ENCODE data around the gene SLC38A2.
A peak's percentile ranks its signal among the peaks of the same experiment; 100 is the strongest.
"Not testable (repeated sequence)": the region's sequence is repeated elsewhere in the genome, so short reads cannot be mapped to it uniquely, and the experiment has no call there.

Gene SLC38A2

DNA sequence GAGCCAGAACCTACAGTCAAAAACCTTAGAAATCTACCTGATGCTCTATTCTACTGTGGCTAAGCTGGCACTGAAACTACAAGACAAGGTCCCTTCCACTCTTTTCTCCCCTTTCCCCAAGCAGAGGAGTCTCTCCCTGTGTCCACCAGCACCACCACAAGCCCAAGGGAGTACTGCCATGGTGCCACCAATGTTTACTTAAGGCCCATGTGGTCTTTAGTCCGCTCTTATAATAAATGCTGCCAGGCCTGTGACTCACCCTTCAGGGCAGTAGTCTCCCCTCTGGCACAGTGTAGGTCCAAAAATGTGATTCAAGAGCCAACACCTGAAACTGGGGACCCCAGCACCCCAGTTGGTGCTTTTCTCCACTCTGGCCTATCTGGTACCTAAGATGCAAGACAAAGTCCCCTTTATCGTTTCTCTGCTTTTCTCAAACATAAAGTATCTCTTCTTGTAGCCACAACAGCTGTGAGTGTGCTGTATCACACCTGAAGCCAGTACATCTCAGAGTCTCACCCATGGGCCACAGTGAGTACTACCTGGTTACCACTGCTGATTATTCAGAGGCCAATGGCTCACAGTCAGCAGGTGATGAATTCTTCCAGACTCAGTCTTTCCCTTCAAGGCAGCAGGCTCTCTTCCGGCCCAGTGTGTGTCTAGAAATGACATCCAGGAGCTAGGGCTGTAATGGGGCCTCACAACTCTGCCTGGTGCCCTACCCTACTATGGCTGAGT, 29.3 kb downstream of the SLC38A2 start:
- H3K4me3 ChIP-seq (ENCODE audit: low read depth, low read length): no peak overlapping the region
- TF ChIP-seq, protein P1, sequence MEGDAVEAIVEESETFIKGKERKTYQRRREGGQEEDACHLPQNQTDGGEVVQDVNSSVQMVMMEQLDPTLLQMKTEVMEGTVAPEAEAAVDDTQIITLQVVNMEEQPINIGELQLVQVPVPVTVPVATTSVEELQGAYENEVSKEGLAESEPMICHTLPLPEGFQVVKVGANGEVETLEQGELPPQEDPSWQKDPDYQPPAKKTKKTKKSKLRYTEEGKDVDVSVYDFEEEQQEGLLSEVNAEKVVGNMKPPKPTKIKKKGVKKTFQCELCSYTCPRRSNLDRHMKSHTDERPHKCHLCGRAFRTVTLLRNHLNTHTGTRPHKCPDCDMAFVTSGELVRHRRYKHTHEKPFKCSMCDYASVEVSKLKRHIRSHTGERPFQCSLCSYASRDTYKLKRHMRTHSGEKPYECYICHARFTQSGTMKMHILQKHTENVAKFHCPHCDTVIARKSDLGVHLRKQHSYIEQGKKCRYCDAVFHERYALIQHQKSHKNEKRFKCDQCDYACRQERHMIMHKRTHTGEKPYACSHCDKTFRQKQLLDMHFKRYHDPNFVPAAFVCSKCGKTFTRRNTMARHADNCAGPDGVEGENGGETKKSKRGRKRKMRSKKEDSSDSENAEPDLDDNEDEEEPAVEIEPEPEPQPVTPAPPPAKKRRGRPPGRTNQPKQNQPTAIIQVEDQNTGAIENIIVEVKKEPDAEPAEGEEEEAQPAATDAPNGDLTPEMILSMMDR (IDR thresholded peaks at IDR 0.05; ENCODE audit: low read depth, low read length): no peak

DNA sequence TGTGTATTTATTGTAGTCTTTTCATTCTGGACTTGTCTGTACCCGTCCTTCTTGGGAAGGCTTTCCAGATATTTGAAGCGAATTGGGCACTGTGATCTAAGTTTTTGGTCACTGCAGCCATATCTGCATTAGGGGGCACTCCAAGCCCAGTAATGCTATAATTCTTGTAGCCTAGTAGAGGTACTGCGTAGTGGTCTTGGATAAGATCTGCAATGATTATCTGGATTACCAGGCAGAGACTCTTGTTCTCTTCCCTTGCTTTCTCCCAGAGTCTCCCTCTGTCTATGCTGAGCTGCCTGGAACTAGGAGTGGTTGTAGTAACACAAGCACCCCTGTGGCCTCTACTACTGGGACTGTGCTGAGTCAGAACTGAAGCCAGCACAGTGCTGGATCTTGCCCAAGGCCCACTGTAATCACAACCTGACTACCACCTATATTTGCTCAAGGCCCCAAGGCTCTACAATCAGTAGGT, 30.0 kb downstream of the SLC38A2 start:
- H3K4me3 ChIP-seq (ENCODE audit: low read depth, low read length): no peak overlapping the region
- TF ChIP-seq, protein P1 (IDR thresholded peaks at IDR 0.05; ENCODE audit: low read depth, low read length): peak; percentile 45

DNA sequence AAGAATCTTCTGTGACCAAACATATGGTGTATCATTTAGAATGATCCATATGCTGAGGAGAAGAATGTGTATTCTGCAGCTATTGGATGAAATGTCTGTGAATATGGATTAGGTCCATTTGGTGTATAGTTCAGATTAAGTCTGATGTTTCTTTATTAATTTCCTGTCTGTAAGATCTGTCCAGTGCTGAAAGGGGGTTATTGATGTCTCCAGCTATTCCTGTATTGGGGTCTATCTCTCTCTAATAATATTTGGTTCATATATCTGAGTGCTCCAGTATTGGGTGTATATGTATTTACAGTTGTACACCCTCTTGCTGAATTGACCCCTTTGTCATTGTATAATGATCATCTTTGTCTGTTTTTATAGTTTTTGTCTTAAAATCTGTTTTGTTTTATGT, 33.5 kb downstream of the SLC38A2 start:
- H3K4me3 ChIP-seq (ENCODE audit: low read depth, low read length): no peak overlapping the region
- TF ChIP-seq, protein P1 (IDR thresholded peaks at IDR 0.05; ENCODE audit: low read depth, low read length): no peak

DNA sequence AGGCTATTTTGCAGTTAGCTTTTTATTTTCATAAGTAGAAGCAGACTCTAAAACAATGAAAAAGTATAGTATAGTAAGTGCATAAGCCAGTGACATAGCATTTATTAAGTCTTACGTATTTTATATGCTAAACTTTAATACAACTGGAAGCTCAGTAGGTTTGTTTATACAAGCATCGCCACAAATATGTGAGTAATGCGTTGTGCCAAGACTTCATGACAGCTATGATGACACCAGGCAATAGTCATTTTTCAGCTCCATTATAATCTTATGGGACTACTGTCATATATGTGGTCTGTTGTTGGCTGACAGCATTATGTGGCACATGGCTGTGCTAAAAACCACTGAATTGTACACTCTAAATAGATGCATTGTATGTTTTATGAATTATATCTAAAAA, 40.3 kb downstream of the SLC38A2 start:
- H3K4me3 ChIP-seq (ENCODE audit: low read depth, low read length): no peak overlapping the region

DNA sequence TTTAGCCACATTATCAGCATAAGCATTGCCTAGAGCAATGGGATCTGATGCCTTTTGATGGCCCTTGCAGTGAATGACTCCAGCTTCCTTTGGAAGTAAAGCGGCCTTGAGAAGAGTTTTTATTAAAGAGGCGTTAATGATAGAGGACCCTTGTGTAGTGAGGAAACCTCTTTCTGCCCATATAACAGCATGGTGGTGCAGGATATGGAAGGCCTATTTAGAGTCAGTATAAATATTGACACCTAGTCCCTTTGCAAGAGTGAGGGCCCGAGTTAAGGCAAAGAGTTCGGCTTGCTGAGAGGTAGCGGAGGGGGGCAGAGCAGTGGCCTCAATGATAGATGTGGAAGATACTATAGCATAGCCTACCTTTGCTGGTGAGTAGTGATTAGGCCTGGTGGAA, 47.5 kb downstream of the SLC38A2 start:
- H3K4me3 ChIP-seq (ENCODE audit: low read depth, low read length): not testable (repeated sequence)

More for the DNA sequence above, 40.3 kb downstream of the SLC38A2 start:
- TF ChIP-seq, protein P1 (IDR thresholded peaks at IDR 0.05; ENCODE audit: low read depth, low read length): no peak

DNA sequence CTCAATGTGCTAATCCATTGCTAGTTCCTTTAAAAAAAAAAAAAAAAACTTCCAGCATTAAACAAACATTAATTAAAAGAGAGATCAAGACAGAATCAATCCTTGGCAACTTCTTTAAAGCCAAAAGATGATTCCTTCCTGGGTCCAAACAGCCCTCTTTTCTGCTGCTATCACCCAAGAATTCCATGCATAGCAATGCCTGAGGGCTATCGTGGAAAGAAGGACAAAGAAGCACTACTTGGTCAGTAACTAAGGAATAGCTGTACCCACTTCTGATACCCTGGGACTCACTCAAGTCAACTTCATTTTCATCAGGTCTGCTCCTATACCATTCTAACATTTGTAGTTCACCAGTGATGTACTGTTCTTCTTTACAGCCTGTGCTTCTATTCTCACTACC, 51.8 kb downstream of the SLC38A2 start:
- TF ChIP-seq, protein P1 (IDR thresholded peaks at IDR 0.05; ENCODE audit: low read depth, low read length): no peak
- no peak overlapping the region for H3K4me3 ChIP-seq (ENCODE audit: low read depth, low read length)

DNA sequence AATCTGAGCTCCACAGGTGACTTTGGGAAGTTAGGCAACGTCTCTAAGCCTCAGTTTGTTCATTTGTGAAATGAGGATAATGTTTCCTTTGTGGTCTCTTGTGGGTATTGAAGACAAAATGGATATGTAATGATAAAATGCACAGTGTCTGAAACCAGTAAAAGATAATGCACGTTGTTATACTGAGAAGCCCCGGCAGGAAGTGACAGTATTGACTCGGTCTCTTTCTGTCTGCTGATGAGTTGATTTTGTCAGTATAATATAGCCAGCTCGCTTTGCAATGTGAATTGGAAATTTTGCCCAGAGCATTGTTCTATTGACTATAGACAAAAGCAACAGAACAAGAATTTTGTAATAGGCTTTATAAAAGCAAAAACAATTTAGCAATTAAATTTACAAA, 54.5 kb downstream of the SLC38A2 start:
- H3K4me3 ChIP-seq (ENCODE audit: low read depth, low read length): no peak overlapping the region
- TF ChIP-seq, protein P1 (IDR thresholded peaks at IDR 0.05; ENCODE audit: low read depth, low read length): no peak
